GM21723 (cell line): ENCODE measurements around the gene FGF14.

ENCODE experiments used
- ATAC-seq: cut with Tn5 transposase; IDR thresholded peaks from one replicate; pipeline ENCODE4 v1.9.1; 2021; ENCODE audit warnings: mild to moderate bottlenecking, moderate library complexity; ENCODE audit not compliant: unreplicated experiment

The FGF14 gene

GRCh38 chr13:101703081-101703480, 698.8 kb downstream of the FGF14 start:
- ATAC-seq, result no peak

GRCh38 chr13:101700598-101700997, 701.2 kb downstream of the FGF14 start:
- no peak for ATAC-seq

- ATAC-seq, result no peak
These were observed 703.4 kb downstream of the FGF14 start for GRCh38 chr13:101698400-101698799.

- ATAC-seq, result no peak
These were observed 704.1 kb downstream of the FGF14 start for GRCh38 chr13:101697745-101698144.

- no peak for ATAC-seq
These were observed 705.9 kb downstream of the FGF14 start for GRCh38 chr13:101695870-101696516.

- no peak for ATAC-seq
These were observed 710.4 kb downstream of the FGF14 start for GRCh38 chr13:101691341-101691860.

- ATAC-seq, result no peak
These were observed 711.0 kb downstream of the FGF14 start for GRCh38 chr13:101690871-101691270.

- ATAC-seq, result no peak
These were observed 715.8 kb downstream of the FGF14 start for GRCh38 chr13:101686003-101686402.

GRCh38 chr13:101681834-101682233, 720.0 kb downstream of the FGF14 start:
- ATAC-seq, result no peak

GRCh38 chr13:101673360-101674105, 728.3 kb downstream of the FGF14 start:
- ATAC-seq, result no peak

- ATAC-seq, result no peak
These were observed 740.0 kb downstream of the FGF14 start for GRCh38 chr13:101661839-101662238.
